H1 (cell line): ENCODE results near the gene PRIMA1. TPM values are rescaled to one million over a fixed set of nuclear protein-coding genes. Genes with fewer than 3 reads are reported as not detected.

Experiments
- MAFK ChIP-seq: IDR thresholded peaks from 2 replicates; pipeline ENCODE4 v1.6.1; 2012; ENCODE audit warnings: low read depth, mild to moderate bottlenecking, improper control_type of control experiment, low read length
- RXRA ChIP-seq: IDR thresholded peaks from 2 replicates; pipeline ENCODE4 v1.6.1; 2011; ENCODE audit warnings: low read depth, mild to moderate bottlenecking, low read length, moderate library complexity; ENCODE audit not compliant: insufficient read depth
- SAP30 ChIP-seq: fragments of 300-600 bp; sonication (generic); IDR thresholded peaks from 2 replicates; pipeline ENCODE4 v1.7.1; 2012; ENCODE audit warnings: low read length, moderate library complexity, mild to moderate bottlenecking, inconsistent platforms; ENCODE audit not compliant: insufficient read depth, insufficient replicate concordance
- TAF1 ChIP-seq: IDR thresholded peaks from 2 replicates; pipeline ENCODE4 v1.6.1; 2011; ENCODE audit warnings: mild to moderate bottlenecking, low read depth, low read length
- TEAD4 ChIP-seq: IDR thresholded peaks from 2 replicates; pipeline ENCODE4 v1.6.1; 2012; ENCODE audit warnings: low read depth, low read length, inconsistent platforms, mixed read lengths
- polyA plus RNA-seq, 7 experiments: library from polyadenylated mRNA; depleted of rRNA in 3 of 7; stranded (reverse) in 5 of 7; unstranded in 2 of 7; fragments of >200 nt in 5 of 7; fragments of 200-250 nt in 2 of 7; gene quantifications; 1 replicate in 5 of 7; 2 replicates in 1 of 7; 4 replicates in 1 of 7; pipeline versions ENCODE4 v1.2.1 to v1.2.3, GENCODE V29; 2011 to 2013; ENCODE audit warnings: missing spikeins in 2 of 7, mixed read lengths in 2 of 7
- total RNA-seq: library from RNA; stranded (reverse); fragmentation: NEBNext Ultra II Directional; extraction: Animal tissue kit (Norgen Biotek cat#: 25700); gene quantifications from 2 replicates; pipeline ENCODE4 v1.2.1, GENCODE V29; 2021
- TF ChIP-seq, protein P1 (sequence below): fragments of 300-600 bp; sonication (generic); IDR thresholded peaks from 2 replicates; pipeline ENCODE4 v1.7.1; 2012; ENCODE audit warnings: low read length, moderate library complexity, mild to moderate bottlenecking, inconsistent platforms; ENCODE audit not compliant: insufficient replicate concordance

PRIMA1 gene
- total and polyA plus RNA-seq, 2 of the 8 experiments (the other 6 are each of a cell fraction or from before 2014, with no cell fraction given): 2.8 to 4.5 TPM

DNA sequence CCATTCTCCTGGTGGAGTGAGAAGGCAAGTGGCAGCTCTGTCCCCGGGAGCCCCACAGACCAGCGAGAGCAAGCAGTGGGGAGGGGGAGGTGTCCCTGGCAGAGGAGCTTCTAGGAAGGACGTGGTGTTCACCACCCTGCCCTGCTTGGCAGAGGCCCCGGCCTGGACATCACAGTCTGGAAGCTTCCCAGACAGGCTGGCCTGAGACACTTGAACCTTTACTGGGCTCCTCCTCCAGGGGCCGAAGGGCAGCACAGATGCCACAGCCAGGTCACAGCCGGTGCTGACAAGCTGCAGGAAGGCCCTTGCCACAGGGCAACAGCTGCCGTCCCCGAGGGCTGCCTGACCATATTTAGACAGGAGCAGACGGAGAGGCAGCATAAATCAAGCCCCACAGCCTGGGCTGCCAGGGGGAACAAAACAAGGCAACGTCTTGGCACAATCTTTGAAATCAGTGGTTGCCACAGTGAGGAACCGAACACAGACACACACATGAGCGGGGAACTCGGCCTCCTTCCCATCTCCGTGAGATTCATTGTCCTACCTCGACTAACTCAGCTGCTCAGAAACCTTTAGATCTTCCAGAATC is 28.5 kb downstream of the PRIMA1 start (continued):
- no peak for TF ChIP-seq MAFK
- TF ChIP-seq, protein P1, sequence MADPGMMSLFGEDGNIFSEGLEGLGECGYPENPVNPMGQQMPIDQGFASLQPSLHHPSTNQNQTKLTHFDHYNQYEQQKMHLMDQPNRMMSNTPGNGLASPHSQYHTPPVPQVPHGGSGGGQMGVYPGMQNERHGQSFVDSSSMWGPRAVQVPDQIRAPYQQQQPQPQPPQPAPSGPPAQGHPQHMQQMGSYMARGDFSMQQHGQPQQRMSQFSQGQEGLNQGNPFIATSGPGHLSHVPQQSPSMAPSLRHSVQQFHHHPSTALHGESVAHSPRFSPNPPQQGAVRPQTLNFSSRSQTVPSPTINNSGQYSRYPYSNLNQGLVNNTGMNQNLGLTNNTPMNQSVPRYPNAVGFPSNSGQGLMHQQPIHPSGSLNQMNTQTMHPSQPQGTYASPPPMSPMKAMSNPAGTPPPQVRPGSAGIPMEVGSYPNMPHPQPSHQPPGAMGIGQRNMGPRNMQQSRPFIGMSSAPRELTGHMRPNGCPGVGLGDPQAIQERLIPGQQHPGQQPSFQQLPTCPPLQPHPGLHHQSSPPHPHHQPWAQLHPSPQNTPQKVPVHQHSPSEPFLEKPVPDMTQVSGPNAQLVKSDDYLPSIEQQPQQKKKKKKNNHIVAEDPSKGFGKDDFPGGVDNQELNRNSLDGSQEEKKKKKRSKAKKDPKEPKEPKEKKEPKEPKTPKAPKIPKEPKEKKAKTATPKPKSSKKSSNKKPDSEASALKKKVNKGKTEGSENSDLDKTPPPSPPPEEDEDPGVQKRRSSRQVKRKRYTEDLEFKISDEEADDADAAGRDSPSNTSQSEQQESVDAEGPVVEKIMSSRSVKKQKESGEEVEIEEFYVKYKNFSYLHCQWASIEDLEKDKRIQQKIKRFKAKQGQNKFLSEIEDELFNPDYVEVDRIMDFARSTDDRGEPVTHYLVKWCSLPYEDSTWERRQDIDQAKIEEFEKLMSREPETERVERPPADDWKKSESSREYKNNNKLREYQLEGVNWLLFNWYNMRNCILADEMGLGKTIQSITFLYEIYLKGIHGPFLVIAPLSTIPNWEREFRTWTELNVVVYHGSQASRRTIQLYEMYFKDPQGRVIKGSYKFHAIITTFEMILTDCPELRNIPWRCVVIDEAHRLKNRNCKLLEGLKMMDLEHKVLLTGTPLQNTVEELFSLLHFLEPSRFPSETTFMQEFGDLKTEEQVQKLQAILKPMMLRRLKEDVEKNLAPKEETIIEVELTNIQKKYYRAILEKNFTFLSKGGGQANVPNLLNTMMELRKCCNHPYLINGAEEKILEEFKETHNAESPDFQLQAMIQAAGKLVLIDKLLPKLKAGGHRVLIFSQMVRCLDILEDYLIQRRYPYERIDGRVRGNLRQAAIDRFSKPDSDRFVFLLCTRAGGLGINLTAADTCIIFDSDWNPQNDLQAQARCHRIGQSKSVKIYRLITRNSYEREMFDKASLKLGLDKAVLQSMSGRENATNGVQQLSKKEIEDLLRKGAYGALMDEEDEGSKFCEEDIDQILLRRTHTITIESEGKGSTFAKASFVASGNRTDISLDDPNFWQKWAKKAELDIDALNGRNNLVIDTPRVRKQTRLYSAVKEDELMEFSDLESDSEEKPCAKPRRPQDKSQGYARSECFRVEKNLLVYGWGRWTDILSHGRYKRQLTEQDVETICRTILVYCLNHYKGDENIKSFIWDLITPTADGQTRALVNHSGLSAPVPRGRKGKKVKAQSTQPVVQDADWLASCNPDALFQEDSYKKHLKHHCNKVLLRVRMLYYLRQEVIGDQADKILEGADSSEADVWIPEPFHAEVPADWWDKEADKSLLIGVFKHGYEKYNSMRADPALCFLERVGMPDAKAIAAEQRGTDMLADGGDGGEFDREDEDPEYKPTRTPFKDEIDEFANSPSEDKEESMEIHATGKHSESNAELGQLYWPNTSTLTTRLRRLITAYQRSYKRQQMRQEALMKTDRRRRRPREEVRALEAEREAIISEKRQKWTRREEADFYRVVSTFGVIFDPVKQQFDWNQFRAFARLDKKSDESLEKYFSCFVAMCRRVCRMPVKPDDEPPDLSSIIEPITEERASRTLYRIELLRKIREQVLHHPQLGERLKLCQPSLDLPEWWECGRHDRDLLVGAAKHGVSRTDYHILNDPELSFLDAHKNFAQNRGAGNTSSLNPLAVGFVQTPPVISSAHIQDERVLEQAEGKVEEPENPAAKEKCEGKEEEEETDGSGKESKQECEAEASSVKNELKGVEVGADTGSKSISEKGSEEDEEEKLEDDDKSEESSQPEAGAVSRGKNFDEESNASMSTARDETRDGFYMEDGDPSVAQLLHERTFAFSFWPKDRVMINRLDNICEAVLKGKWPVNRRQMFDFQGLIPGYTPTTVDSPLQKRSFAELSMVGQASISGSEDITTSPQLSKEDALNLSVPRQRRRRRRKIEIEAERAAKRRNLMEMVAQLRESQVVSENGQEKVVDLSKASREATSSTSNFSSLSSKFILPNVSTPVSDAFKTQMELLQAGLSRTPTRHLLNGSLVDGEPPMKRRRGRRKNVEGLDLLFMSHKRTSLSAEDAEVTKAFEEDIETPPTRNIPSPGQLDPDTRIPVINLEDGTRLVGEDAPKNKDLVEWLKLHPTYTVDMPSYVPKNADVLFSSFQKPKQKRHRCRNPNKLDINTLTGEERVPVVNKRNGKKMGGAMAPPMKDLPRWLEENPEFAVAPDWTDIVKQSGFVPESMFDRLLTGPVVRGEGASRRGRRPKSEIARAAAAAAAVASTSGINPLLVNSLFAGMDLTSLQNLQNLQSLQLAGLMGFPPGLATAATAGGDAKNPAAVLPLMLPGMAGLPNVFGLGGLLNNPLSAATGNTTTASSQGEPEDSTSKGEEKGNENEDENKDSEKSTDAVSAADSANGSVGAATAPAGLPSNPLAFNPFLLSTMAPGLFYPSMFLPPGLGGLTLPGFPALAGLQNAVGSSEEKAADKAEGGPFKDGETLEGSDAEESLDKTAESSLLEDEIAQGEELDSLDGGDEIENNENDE: no peak
- no peak for TF ChIP-seq RXRA
- TF ChIP-seq SAP30: no peak
- TF ChIP-seq TAF1: no peak
- no peak for TF ChIP-seq TEAD4
